Kidney capillary endothelial cell (primary cell): ENCODE data around the gene DHRS4.
"Not testable (repeated sequence)": the region's sequence is repeated elsewhere in the genome, so short reads cannot be mapped to it uniquely, and the experiment has no call there.

ENCODE experiments used
- DNase-seq: peaks from one replicate; pipeline ENCODE4 v3.0.0-alpha.2; 2018; ENCODE audit warnings: low spot score

DHRS4 gene

DNA sequence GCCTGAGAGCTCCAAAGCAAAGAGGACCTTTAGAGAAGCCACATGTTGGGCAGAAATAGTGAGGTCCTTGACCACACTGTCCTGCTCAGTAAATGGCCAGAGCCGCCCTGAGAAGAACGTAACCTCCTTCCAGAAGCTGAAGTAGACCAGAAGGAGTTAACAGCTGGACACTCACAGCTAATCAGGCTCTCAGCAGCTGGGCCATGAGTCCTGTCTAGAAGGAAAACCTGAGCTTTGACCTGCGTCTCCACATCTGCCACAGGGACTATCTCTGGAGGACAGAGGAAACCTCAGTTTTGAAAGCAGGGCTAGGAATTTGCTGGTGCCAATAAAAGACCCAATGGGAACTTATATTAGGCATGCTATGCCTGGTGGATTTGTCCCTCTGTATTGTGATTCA, 12.3 kb upstream of the DHRS4 start:
- no peak for DNase-seq

DNA sequence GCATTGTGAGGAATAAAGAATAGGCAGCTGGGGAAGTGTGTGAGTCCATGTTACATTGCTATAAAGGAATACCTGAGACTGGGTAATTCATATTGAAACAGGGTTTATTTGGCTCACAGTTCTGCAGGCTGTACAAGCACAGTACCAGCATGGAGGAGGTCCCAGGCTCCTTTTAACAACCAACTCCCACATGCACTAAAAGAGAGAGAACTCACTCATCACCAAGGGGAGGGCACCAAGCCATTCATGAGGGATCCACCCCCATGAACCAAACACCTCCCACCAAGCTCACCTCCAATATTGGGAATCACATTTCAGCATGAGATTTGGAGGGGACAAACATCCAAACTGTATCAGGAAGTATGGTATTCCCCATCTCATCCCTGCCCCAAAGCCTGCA, 11.9 kb upstream of the DHRS4 start:
- DNase-seq, result no peak

GRCh38 chr14:23942587-23942986, 11.0 kb upstream of the DHRS4 start:
- DNase-seq, result no peak

DNA sequence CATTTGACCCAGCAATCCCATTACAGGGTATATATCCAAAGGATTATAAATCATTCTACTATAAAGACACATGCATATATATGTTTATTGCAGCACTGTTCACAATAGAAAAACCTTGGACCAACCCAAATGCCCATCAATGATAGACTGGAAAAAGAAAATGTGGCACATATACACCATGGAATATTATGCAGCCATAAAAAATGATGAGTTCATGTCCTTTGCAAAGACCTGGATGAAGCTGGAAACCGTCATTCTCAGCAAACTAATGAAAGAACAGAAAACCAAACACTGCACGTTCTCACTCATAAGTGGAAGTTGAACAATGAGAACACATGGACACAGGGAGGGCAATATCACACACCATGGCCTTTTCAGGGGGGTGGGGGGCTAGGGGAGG, 4.5 kb upstream of the DHRS4 start:
- not testable (repeated sequence) for DNase-seq

DNA sequence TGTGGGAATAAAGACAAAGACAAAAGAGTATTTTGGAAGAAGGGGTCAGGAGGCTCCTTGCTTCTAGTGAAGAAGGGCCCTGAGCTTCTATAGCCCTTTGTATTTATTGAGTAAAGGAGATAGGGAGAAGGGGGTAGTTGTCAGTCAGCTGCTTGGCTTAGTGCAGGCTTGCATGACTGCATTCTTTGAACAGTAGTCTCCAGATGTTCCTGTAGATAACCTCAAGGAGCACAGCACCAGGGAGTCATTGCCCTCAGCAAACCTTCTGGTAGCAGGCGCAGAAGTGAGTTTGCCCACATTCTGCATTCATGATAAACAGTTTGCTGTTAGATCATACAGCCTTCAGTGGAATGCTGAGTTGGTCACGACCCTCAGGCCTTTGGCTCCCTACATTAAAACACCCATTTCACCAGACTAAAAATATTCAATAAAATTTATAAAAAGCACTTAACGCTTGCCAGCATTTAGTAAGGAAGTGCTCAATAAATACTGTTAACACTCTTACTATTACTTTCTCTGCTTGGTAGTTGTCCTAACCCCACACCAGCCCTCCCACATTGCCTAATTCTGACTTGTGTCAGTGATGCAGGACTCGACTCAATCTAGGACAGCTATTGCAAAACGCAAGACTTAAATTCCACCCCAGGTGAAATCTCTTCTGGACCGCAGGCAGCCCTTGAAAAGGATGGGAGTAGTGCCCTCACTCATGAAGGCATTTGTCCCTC, 3.0 kb upstream of the DHRS4 start:
- DNase-seq, result no peak

DNA sequence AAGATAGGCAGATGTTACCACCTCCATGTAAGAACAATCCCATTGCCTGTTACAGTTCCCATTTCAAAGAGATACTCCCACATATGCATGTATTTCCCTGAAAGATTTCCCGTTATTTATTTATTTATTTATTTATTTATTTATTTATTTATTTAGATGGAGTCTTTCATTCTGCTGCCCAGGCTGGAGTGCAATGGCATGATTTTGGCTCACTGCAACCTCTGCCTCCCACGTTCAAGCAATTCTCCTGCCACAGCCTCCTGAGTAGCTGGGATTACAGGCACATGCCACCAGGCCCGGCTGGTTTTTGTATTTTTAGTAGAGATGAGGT, 2.5 kb upstream of the DHRS4 start:
- not testable (repeated sequence) for DNase-seq

DNA sequence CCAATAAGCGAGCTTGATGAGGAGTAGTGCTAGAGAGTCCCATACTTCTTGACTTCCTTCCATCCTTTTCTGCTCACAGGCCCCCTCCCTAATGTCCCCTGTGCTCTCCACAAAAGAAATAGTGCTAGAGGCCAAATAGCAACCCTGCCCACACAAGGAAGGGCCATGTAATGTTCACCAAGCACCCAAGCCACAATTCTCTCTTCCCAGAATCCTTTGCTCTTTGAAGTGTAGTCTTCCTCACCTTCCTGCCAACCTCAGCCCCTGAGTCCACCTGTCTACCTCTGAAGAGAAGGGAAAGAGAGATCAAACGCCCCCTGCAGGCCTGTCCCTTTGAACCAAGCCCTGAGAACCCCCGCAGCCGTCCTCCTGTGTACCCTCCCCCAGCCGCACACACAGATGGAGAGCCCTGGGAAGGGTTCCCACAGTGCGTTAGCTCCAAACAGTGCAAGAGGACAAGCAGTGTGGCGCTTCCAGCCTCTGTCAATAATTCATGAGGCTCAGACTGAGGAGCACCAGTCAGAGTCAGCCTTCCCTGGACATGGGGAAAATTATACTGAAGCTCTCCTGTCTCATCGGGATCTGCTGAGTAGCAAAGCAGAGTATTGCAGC, 1.9 kb upstream of the DHRS4 start:
- DNase-seq, result no peak

DNA sequence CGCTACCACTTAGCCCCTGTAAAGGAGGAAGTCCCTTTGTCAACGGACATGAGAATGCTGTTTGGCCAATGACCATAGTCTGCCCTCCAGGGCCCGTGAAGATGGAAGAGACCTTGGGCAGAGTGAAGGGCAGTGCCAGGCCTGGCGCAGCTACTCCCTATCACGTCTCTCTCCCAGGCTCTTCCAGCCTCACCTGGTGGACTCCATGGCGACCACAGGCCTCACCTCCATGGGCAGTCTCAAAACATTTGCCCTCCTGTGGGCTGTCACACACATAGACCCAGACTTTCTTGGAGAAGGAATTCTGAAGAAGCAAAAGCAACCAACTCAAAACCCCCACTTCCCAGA, 480 bp upstream of the DHRS4 start:
- not testable (repeated sequence) for DNase-seq

DNA sequence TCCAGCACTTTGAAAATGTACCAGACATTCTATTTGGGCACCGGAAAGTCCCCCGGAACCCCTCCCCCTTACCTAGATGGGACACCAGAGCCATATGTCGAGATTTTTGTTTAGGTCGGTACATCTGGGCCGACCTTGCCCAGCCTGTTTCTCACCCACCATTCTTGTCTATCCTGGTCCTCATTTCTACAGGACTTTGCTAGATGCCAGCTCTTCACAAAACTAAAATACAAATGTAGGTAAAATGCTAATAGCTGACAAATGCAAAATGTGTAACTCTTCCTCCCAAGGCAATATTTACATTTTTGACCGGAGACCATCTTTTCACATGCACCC, 677 bp downstream of the DHRS4 start:
- DNase-seq, result not testable (repeated sequence)

- DNase-seq, result not testable (repeated sequence)
These were observed 1.4 kb downstream of the DHRS4 start for GRCh38 chr14:23954965-23955364.

- not testable (repeated sequence) for DNase-seq
These were observed 2.2 kb downstream of the DHRS4 start for GRCh38 chr14:23955811-23956210.

- DNase-seq, result not testable (repeated sequence)
These were observed 4.5 kb downstream of the DHRS4 start for GRCh38 chr14:23957913-23958569.

GRCh38 chr14:23960899-23961298, 7.3 kb downstream of the DHRS4 start:
- DNase-seq, result not testable (repeated sequence)

DNA sequence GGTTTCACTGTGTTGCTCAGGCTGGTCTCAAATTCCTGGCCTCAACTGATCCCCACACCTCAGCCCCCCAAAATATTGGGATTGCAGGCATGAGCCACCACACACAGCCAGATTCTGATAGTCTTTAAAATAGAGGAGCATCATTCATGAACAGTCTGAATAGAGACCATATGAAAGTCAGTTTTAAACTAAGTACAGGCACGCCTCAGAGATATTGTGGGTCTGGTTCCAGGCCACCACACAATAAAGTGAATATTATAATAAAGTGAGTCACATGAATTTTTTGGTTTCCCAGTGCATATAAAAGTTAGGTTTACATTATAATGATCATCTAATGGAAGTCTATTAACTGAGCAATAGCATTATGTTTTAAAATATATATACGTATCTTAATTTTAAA, 8.1 kb downstream of the DHRS4 start:
- not testable (repeated sequence) for DNase-seq

DNA sequence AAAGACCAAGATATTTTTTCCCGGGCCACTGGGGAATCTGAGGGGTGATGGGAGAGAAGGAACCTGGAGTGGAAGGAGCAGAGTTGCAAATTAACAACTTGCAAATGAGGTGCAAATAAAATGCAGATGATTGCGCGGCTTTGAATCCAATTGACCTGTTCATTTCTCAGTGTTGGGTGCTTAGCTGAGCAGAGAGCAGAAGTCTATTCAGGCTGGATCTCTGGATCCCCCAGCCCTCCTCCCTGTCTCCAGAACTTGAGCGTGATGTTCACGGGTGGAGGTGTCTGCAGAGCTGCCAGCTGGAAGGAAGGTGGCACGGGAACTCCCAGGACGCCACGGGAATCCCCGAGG, 15.5 kb downstream of the DHRS4 start:
- DNase-seq, result not testable (repeated sequence)

GRCh38 chr14:23969481-23970282, 16.1 kb downstream of the DHRS4 start:
- not testable (repeated sequence) for DNase-seq

DNA sequence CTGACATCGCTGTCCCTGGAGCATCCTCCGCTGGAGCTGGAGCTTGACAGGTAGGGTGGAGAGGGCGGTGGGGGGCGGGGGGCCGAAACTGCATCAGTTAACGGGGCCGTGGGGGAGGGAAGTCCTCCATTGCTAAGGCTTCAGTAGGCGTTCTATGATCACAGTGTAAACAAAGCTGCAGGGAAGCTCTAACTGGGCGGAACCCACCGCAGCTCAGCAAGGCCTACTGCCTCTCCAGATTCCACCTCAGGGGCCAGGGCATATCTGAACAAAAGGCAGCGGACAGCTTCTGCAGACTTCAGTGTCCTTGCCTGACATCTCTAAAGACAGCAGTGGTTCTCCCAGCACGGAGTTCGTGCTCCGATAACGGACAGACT, 16.7 kb downstream of the DHRS4 start:
- DNase-seq, result not testable (repeated sequence)

GRCh38 chr14:23973178-23973577, 19.6 kb downstream of the DHRS4 start:
- DNase-seq, result not testable (repeated sequence)

DNA sequence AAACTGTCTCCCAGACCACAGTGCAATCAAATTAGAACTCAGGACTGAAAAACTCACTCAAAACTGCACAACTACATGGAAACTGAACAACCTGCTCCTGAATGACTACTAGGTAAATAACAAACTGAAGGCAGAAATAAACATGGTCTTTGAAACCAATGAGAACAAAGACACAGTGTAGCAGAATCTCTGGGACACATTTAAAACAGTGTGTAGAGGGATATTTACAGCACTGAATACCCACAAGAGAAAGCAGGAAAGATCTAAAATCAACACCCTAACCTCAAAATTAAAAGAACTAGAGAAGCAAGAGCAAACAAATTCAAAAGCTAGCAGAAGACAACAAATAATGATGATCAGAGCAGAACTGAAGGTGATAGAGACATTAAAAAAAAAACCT, 20.5 kb downstream of the DHRS4 start:
- DNase-seq, result not testable (repeated sequence)

GRCh38 chr14:23977208-23977607, 23.6 kb downstream of the DHRS4 start:
- not testable (repeated sequence) for DNase-seq

GRCh38 chr14:23981951-23982813, 28.6 kb downstream of the DHRS4 start:
- not testable (repeated sequence) for DNase-seq
